Ecto neural progenitor cell (in vitro differentiated cells): ENCODE data around the gene SLC25A21.
"Not testable (repeated sequence)": the region's sequence is repeated elsewhere in the genome, so short reads cannot be mapped to it uniquely, and the experiment has no call there.

ENCODE experiments used
- DNase-seq: peaks from one replicate; pipeline ENCODE4 v3.0.0-alpha.2; 2018; ENCODE audit warnings: low spot score

SLC25A21 gene

GRCh38 chr14:37088356-37089215 is 83.8 kb downstream of the SLC25A21 start:
- no peak for DNase-seq

GRCh38 chr14:37087520-37087919 is 84.9 kb downstream of the SLC25A21 start:
- no peak for DNase-seq

GRCh38 chr14:37083599-37083998 is 88.8 kb downstream of the SLC25A21 start:
- DNase-seq, result no peak

GRCh38 chr14:37082449-37082848 is 90.0 kb downstream of the SLC25A21 start:
- DNase-seq, result no peak

- DNase-seq, result no peak
Observed at GRCh38 chr14:37081856-37082255, 90.5 kb downstream of the SLC25A21 start.

GRCh38 chr14:37081218-37081617 is 91.2 kb downstream of the SLC25A21 start:
- DNase-seq, result no peak

GRCh38 chr14:37078131-37078530 is 94.3 kb downstream of the SLC25A21 start:
- DNase-seq, result no peak

- not testable (repeated sequence) for DNase-seq
Observed at GRCh38 chr14:37074320-37074719, 98.1 kb downstream of the SLC25A21 start.

- no peak for DNase-seq
Observed at GRCh38 chr14:37063467-37064240, 108.8 kb downstream of the SLC25A21 start.

GRCh38 chr14:37062191-37062803 is 110.1 kb downstream of the SLC25A21 start:
- no peak for DNase-seq

GRCh38 chr14:37061697-37062096 is 110.7 kb downstream of the SLC25A21 start:
- no peak for DNase-seq

GRCh38 chr14:37060496-37061260 is 111.7 kb downstream of the SLC25A21 start:
- no peak for DNase-seq

GRCh38 chr14:37057776-37058175 is 114.6 kb downstream of the SLC25A21 start:
- no peak for DNase-seq

- DNase-seq, result no peak
Observed at GRCh38 chr14:37056473-37056872, 115.9 kb downstream of the SLC25A21 start.

- no peak for DNase-seq
Observed at GRCh38 chr14:37054869-37055268, 117.5 kb downstream of the SLC25A21 start.

GRCh38 chr14:37054144-37054543 is 118.3 kb downstream of the SLC25A21 start:
- DNase-seq, result no peak

GRCh38 chr14:37051680-37052079 is 120.7 kb downstream of the SLC25A21 start:
- DNase-seq, result no peak

- DNase-seq, result no peak
Observed at GRCh38 chr14:37051153-37051552, 121.3 kb downstream of the SLC25A21 start.

- DNase-seq, result no peak
Observed at GRCh38 chr14:37048666-37049071, 123.7 kb downstream of the SLC25A21 start.

GRCh38 chr14:37047996-37048395 is 124.4 kb downstream of the SLC25A21 start:
- DNase-seq, result no peak

GRCh38 chr14:37047226-37047625 is 125.2 kb downstream of the SLC25A21 start:
- DNase-seq, result no peak

- DNase-seq, result no peak
Observed at GRCh38 chr14:37046815-37047214, 125.6 kb downstream of the SLC25A21 start.
